AG04449 (cell line): ENCODE data around the gene ARID1A.

Experiments used
- CTCF ChIA-PET: fragments of 350-600 bp; formaldehyde crosslinking; extraction: SDS; loops from one replicate; lab custom pipeline; 2021; ENCODE audit warnings: antibody characterized with exemption; lab: Yijun Ruan, JAX
- POLR2A ChIA-PET: fragments of 400-600, 350-600 bp; formaldehyde crosslinking; extraction: SDS; loops from one replicate; lab custom pipeline; 2020; ENCODE audit warnings: antibody characterized with exemption, inconsistent platforms; lab: Yijun Ruan, JAX
- DNase-seq: peaks from one replicate; pipeline ENCODE4 v3.0.0-alpha.2; 2010; ENCODE audit warnings: low read depth, low spot score
- H3K4me3 ChIP-seq: 2 replicates; pipeline ENCODE4 v1.5.1; 2011; ENCODE audit warnings: low read depth, mild to moderate bottlenecking, control low read depth, low read length
- CTCF ChIP-seq: IDR thresholded peaks from one replicate; pipeline ENCODE4 v1.5.1; 2011; ENCODE audit warnings: mild to moderate bottlenecking, moderate library complexity, low read length, control low read depth, inconsistent platforms; ENCODE audit not compliant: insufficient read depth; ENCODE audit errors: missing control alignments

ARID1A gene

GRCh38 chr1:26697431-26697977 is 1.7 kb downstream of the ARID1A start:
- CTCF ChIA-PET, result interaction anchor here (1.1 to 4.2 kb wide), 6 partner anchors 84 to 113 kb away, joined by 4 to 48 read pairs (median 5); partner anchors contain the start of gene PIGV
- no peak for DNase-seq
- POLR2A ChIA-PET, result interaction anchor here (0.6 to 4.1 kb wide), 5 partner anchors 8 to 91 kb away, joined by 3 to 34 read pairs (median 9); partner anchors contain the start of gene PIGV
- peak overlapping the region; percentile 69 for H3K4me3 ChIP-seq
- TF ChIP-seq CTCF, result no peak

GRCh38 chr1:26697978-26698849 is 2.4 kb downstream of the ARID1A start:
- POLR2A ChIA-PET, result interaction anchor here (0.6 to 4.1 kb wide), 8 partner anchors 9 to 93 kb away, joined by 3 to 34 read pairs (median 4); partner anchors contain the start of gene PIGV
- CTCF ChIA-PET, result interaction anchor here (1.1 to 4.2 kb wide), 6 partner anchors 83 to 112 kb away, joined by 4 to 48 read pairs (median 5); partner anchors contain the start of gene PIGV
- TF ChIP-seq CTCF, result no peak
- H3K4me3 ChIP-seq, result peak overlapping the region; percentile 69
- peak; percentile 92 for DNase-seq

GRCh38 chr1:26700711-26701110 is 4.9 kb downstream of the ARID1A start:
- POLR2A ChIA-PET, result no interaction called here
- no peak for DNase-seq
- TF ChIP-seq CTCF, result no peak
- H3K4me3 ChIP-seq, result no peak overlapping the region; the same call in 1 of the 2 replicates
- CTCF ChIA-PET, result interaction anchor here (0.7 to 7.2 kb wide), 6 partner anchors 12 to 99 kb away, joined by 3 to 51 read pairs (median 4); partner anchors contain the start of gene PIGV

GRCh38 chr1:26701266-26701994 is 5.6 kb downstream of the ARID1A start:
- no peak for TF ChIP-seq CTCF
- POLR2A ChIA-PET, result no interaction called here
- H3K4me3 ChIP-seq, result no peak overlapping the region
- DNase-seq, result no peak
- CTCF ChIA-PET, result interaction anchor here (0.7 to 7.2 kb wide), 10 partner anchors 10 to 99 kb away, joined by 3 to 51 read pairs (median 4); partner anchors contain the start of gene PIGV

GRCh38 chr1:26701995-26702679 is 6.3 kb downstream of the ARID1A start:
- no peak for TF ChIP-seq CTCF
- POLR2A ChIA-PET, result interaction anchor here (0.8 to 1.1 kb wide), 2 partner anchors 84 to 86 kb away, joined by 3 to 4 read pairs; partner anchors contain the start of gene PIGV
- CTCF ChIA-PET, result interaction anchor here (0.8 to 7.2 kb wide), 8 partner anchors 10 to 100 kb away, joined by 3 to 51 read pairs (median 4); partner anchors contain the start of gene PIGV
- H3K4me3 ChIP-seq, result no peak overlapping the region
- DNase-seq, result no peak
